Effector CD4-positive, alpha-beta T cell (primary cell): ENCODE data around the gene NBAS.
A peak's percentile ranks its signal among the peaks of the same experiment; 100 is the strongest.

Experiments
- DNase-seq: peaks from one replicate; pipeline ENCODE4 v3.0.0-alpha.2; 2020

Gene NBAS

DNA sequence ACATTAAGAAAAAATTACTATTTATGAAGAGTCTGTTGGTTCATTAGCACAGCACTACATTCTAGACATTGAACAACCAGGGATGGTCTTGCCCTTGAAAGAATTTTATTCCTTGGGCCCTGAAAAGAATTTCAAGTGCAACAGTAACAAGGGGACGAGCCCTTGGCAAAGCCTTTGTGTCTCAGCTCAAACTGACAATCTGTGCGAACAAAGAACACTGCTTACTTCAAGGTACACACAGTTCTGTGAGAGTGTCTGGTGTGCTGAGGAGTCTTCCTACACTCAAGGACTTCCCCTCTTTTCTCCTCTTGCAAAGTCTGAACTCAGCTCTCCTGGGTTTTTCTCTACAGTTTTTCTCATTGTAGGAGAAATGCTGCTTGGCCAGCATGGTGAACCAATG lies 373.4 kb downstream of the NBAS start:
- no peak for DNase-seq

DNA sequence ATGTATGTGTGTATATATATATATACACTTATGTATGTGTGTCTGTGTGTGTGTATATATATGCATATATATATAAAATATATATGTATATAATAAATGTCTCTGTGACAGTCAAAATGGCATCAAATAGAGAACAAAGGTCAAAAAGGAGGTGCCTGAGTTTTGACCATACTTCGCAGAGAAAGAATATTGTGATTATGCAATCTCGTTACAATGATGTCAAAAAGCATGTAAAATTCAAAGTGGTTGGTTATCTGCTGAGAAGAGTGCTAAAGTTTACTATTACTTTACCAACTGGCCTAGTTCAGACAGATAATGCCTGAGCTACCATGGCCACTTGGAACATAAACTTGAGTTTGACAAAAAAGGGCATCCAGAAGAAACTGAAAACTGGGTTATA lies 375.0 kb downstream of the NBAS start:
- DNase-seq: no peak

DNA sequence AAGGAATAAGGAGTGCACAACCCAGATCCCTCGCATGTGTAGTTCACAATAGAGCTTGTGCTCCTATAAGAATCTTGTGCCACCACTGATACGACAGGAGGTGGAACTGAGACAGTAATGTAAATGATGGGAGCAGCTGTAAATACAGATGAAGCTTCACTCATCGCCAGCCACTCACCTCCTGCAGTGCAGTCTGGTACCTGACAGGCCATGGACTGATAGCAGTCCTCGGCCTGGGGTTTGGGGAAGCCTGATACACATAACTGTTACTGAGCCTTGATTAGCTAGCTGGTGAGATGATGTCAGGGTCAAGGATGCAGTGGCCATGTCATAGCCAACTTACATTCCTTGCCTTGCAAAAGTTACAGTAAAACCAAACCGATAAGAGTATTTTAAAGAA lies 376.6 kb downstream of the NBAS start:
- no peak for DNase-seq

- DNase-seq: no peak
These were observed 378.9 kb downstream of the NBAS start for GRCh38 chr2:15182275-15182674.

DNA sequence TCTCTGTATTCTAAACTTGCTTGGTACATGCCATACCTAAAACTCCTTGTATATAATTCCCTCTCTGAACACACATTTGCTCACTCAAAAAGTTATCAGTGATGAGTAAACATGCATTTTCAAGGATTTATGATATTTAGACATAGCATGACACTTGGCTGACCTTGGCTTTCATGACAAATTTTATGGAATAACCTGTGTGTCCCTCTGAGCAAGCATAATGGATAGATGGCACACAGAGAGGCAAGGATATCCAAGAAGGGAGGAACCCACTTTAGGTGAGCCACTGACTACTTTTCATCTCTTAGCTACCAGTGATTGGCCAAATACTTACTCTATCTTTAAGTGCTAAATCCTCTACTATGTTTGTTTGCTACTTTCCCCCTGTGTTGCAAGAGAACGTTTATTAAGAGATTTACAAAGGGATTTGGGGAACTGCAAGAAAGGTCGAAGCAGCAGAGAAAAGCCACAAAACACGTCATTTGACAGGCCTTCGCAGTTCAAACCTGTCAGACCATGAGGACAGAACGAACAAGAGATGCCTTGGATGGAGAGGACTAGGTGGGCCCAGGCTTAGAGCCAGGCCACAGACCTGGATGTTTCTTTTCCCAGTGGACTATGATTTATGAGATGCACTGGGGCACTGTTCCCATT lies 379.9 kb downstream of the NBAS start:
- DNase-seq: no peak

DNA sequence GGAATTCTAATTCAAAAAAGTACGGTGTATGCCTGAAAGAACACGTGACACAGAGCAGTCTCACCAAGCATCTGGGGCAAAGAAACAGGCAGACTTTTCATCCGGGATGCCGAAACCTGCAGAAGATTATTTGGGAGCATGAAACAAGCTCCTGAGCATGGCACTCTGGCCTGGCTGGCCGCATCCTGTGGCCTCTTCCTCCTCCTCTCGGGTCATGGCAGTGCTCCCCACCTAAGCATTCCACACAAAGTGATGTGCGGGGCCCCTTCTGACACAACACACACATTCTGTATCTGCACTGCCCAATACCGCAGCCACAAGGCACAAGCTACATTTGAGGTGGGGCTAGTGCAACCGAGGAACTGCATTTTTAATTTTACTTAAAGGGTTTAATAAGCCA lies 380.8 kb downstream of the NBAS start:
- DNase-seq: no peak

DNA sequence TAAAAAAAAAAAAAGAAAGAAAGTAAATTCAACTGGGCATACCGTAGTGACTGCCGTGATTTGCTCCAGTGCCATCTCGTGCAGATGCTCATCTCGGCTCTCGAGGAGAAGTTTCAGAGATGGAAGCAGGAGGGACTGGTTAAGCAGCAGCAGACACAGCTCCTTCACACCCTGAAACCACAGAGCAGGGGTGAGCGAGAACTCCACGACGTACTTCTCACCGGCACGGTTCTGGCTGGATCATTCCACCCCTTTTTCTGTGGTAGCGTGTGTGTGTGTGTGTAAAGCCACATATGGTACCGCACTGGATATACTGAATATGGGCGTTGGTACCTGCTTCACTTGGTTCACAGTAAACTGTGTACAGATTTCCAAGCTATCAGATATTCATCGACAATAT lies 382.2 kb downstream of the NBAS start:
- no peak for DNase-seq

- DNase-seq: peak; percentile 22
These were observed 384.0 kb downstream of the NBAS start for GRCh38 chr2:15177103-15177502.

GRCh38 chr2:15176604-15177003 lies 384.5 kb downstream of the NBAS start:
- DNase-seq: no peak

GRCh38 chr2:15174567-15174966 lies 386.6 kb downstream of the NBAS start:
- DNase-seq: no peak

- no peak for DNase-seq
These were observed 387.6 kb downstream of the NBAS start for GRCh38 chr2:15173501-15173900.

DNA sequence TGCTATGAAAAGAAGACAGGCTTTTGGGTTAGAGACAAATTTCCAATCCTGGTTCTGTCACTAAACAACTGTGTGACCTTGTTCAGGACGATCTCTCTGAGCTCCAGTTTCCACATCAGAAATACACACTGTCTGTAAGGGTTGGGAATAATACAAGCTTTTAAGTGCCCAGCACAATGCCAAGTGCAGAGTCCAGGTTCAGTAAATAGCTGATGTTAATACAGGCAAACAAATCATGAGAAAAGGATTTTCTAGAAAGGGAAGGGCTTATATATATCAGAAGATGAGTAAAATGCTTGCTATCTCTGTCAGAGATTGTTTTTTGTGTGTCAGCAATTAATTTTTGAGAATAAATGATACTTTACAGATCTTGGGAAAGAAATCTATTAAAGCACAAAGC lies 388.3 kb downstream of the NBAS start:
- DNase-seq: no peak

- no peak for DNase-seq
These were observed 390.9 kb downstream of the NBAS start for GRCh38 chr2:15170070-15170775.

- no peak for DNase-seq
These were observed 391.6 kb downstream of the NBAS start for GRCh38 chr2:15169326-15170069.

DNA sequence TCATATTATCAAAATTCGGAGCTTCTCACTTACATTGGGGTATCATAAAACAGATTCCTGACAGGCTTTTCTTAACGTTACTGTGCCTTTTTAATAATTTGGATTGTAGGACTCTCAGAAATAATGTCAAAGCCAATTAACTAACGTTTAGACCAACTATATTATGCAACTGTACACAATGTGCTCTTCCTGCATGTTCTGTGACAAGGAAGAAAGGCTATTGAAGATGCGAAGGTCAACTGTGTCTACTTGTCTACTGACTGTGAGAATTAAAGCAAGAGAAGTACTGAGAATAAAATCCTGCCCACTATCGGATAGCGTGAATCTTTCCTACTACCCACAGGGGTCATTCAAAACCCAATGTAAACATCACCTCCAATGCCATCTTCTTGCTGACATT lies 393.0 kb downstream of the NBAS start:
- no peak for DNase-seq

GRCh38 chr2:15166878-15167277 lies 394.3 kb downstream of the NBAS start:
- no peak for DNase-seq

DNA sequence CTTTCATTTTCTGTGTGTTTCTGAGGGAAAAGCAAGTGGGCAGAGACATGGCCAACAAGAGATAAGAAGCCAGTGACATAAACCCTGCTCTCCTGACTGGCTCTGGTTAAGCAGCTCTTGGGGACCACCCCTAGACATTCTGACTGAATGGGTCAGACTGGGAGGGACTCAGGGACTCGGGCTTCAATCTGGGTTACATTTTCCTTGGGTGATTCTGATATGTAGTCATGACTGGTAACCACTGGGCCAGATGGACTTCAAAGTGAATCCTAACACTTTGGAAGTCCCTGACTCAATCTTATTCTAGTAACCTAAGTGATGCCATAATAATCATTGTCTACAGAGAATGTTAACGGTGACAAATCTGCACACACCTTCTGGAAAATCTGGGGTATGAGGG lies 397.8 kb downstream of the NBAS start:
- DNase-seq: no peak

DNA sequence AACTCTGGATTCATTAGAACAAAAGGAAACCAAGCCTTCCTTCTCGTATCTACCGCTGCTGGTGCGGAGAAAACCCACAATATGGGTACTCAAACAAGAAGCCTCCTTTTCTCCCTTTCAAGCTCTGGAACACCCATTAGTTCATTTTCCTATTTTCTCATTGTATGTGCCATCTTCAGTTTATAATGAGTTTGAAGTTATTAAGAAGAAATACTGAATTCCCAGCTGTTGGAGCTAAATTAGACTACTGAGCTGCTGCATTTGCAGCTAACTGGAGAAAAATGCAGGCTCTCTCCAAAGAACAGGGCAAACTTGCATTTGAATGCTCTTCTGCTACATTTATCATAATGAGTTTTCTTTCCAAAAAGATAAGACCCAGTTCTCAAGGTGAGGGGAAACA lies 398.5 kb downstream of the NBAS start:
- no peak for DNase-seq

DNA sequence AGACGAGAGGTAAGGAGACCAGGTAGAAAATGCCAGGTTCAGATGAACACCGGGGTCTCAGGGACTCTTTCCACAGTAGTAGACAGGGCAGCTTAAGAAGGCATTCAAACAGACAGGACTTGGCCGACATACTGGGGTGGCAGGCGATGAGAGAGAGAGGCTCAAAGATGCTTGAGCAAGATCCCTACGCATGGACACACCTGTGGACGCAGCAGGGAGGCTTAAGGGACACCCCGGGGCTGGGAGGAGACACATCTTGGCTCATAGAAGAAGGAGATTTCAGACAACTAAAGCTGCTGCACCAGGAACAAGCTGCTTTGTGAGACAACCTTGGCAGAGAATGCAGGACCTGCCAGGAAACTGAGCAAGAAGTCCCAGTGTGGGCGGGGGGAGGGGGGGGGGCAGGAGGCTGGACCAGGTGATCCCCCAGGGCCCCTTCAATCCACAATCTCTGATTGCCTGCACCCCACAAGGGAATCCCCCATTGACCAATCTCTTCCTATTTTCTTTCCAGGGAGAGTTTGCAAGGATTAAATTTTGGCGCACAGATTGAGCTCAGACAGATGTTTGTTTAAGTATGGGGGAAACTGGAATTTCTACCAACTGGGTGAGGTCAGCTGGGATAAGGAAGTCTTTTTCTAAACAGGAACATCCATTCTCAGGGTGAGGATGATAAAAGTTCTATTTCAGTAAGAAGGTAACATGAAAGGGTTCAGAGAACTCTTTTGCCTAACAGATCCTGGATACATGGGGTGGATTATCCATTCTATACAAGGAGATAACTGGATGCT lies 400.7 kb downstream of the NBAS start:
- DNase-seq: no peak

- no peak for DNase-seq
These were observed 401.4 kb downstream of the NBAS start for GRCh38 chr2:15159751-15160177.

GRCh38 chr2:15159206-15159605 lies 401.9 kb downstream of the NBAS start:
- no peak for DNase-seq

DNA sequence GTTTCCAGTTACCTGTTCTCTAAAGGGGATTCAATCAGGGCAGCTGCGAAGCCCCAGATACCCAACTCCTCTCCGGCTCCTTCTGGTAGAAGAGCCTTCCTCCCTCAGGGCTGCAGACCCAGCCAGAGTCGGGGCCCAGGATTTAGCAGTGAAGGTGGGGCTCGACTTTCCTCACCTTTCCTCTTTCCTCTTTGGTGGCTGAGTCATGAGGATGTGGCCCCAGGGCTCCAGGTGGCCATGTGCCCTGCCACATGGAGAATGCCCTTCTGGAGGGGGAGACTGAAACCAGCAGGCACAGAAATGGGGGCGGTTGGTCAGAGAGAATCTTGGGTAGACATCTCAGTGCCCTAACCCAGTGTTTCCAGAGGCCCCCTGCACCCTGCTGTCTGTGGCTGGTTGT lies 402.6 kb downstream of the NBAS start:
- DNase-seq: no peak

DNA sequence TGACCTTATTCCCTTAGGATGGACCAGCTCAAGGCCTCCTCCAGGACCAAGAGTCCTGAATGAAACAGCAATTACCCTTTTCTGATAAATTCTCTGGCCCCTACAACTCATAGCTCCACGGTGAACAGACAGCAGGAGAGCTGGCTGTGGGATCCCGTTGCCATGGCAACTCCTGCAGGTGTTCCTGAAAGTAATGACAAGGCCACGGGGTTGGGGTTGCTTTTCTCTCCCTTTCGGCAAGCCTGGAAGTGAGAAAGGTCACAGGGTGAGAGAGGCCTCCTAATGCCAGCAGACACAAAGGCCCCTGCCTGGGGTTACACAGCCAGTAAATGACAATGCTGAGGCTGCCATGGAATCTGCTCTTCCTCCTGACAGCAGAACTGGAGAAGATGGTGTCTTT lies 403.0 kb downstream of the NBAS start:
- no peak for DNase-seq
